HepG2 (cell line): ENCODE measurements around the gene HBQ1.

Experiments used
- GABPA ChIP-seq, 2 experiments: IDR thresholded peaks; 2 replicates each; pipeline ENCODE4 v1.6.1; 2011 to 2016; ENCODE audit warnings: low read depth in 2 of 2, low read length in 1 of 2, missing biosample characterization in 1 of 2, missing genetic modification characterization in 1 of 2
- ZNF296 ChIP-seq: sonication (generic); formaldehyde crosslinking; conservative IDR thresholded peaks from 2 replicates; pipeline ENCODE4 v1.5.0; 2020; ENCODE audit warnings: mild to moderate bottlenecking, missing genetic modification reagents
- TF ChIP-seq, protein P1 (sequence below): sonication (generic); formaldehyde crosslinking; IDR thresholded peaks from 2 replicates; pipeline ENCODE4 v1.4.0; 2020; ENCODE audit warnings: mild to moderate bottlenecking, missing genetic modification reagents
- TF ChIP-seq, protein P2 (sequence below): sonication (generic); formaldehyde crosslinking; IDR thresholded peaks from 2 replicates; pipeline ENCODE4 v1.4.0; 2020; ENCODE audit warnings: missing genetic modification reagents
- TF ChIP-seq, protein P3 (sequence below), 2 experiments: fragments of 450-650 bp in 1 of 2; sonication (generic) in 1 of 2; formaldehyde crosslinking; IDR thresholded peaks; 2 replicates each; pipeline versions ENCODE4 v1.5.0 to v1.8.0; 2020 to 2022; ENCODE audit warnings: mild to moderate bottlenecking in 1 of 2, missing genetic modification reagents in 1 of 2

DNA sequence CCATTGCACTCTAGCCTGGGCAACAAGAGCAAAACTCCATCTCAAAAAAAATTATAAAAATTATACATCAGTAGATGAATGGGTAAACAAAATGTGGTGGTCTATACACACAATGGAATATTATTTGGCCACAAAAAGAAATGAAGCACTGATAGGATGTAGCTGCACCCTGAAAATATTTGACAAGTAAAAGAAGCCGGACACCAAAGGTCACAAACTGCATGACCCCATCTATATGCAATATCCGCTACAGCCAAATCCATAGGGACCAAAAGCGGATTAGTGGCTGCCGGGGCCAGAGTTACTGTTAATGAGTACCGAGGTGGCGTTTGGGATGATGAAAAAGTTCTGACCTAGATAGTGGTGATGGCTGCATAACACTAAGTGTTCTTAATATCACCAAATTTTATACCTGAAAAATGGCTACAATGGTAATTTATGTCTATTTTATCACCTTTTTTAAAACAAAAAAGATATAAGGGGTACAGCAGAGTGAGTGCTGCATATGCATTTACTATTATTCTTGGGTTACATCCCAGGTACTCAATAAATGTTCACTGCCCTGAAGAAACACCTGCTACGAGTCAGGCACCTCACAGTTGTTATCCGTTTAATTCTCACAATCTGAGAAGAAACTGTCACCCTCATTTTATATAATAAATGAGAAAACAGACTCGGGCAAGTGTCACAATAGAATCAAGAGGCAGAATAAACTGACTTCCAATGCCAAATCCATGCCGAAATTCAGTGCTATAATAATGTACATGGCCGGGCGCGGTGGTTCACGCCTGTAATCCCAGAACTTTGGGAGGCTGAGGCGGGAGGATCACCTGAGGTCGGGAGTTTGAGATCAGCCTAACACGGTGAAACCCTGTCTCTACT is 807 bp upstream of the HBQ1 start:
- TF ChIP-seq, protein P1, sequence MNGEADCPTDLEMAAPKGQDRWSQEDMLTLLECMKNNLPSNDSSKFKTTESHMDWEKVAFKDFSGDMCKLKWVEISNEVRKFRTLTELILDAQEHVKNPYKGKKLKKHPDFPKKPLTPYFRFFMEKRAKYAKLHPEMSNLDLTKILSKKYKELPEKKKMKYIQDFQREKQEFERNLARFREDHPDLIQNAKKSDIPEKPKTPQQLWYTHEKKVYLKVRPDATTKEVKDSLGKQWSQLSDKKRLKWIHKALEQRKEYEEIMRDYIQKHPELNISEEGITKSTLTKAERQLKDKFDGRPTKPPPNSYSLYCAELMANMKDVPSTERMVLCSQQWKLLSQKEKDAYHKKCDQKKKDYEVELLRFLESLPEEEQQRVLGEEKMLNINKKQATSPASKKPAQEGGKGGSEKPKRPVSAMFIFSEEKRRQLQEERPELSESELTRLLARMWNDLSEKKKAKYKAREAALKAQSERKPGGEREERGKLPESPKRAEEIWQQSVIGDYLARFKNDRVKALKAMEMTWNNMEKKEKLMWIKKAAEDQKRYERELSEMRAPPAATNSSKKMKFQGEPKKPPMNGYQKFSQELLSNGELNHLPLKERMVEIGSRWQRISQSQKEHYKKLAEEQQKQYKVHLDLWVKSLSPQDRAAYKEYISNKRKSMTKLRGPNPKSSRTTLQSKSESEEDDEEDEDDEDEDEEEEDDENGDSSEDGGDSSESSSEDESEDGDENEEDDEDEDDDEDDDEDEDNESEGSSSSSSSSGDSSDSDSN (CRISPR knock-in tag): no peak
- TF ChIP-seq ZNF296 (CRISPR knock-in tag): no peak
- no peak for TF ChIP-seq GABPA (IDR thresholded peaks at IDR 0.05; ENCODE audit: low read depth, low read length)
- no peak for TF ChIP-seq GABPA (CRISPR knock-in tag; IDR thresholded peaks at IDR 0.05; ENCODE audit: low read depth)
- TF ChIP-seq, protein P2, sequence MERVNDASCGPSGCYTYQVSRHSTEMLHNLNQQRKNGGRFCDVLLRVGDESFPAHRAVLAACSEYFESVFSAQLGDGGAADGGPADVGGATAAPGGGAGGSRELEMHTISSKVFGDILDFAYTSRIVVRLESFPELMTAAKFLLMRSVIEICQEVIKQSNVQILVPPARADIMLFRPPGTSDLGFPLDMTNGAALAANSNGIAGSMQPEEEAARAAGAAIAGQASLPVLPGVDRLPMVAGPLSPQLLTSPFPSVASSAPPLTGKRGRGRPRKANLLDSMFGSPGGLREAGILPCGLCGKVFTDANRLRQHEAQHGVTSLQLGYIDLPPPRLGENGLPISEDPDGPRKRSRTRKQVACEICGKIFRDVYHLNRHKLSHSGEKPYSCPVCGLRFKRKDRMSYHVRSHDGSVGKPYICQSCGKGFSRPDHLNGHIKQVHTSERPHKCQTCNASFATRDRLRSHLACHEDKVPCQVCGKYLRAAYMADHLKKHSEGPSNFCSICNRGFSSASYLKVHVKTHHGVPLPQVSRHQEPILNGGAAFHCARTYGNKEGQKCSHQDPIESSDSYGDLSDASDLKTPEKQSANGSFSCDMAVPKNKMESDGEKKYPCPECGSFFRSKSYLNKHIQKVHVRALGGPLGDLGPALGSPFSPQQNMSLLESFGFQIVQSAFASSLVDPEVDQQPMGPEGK (CRISPR knock-in tag): no peak
- TF ChIP-seq, protein P3, sequence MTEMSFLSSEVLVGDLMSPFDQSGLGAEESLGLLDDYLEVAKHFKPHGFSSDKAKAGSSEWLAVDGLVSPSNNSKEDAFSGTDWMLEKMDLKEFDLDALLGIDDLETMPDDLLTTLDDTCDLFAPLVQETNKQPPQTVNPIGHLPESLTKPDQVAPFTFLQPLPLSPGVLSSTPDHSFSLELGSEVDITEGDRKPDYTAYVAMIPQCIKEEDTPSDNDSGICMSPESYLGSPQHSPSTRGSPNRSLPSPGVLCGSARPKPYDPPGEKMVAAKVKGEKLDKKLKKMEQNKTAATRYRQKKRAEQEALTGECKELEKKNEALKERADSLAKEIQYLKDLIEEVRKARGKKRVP (CRISPR knock-in tag; IDR thresholded peaks at IDR 0.05): no peak
